GM23338 (cell line): ENCODE data around the gene SYCP2. TPM values are rescaled to one million over a fixed set of nuclear protein-coding genes. Genes with fewer than 3 reads are reported as not detected.

Experiments used
- ATAC-seq: fragments of 200-7000 bp; cut with Tn5 transposase; 3 replicates; pipeline ENCODE4 v1.9.1; 2020
- DNase-seq: peaks from one replicate; pipeline ENCODE4 v3.0.0-alpha.2; 2015; ENCODE audit warnings: low spot score
- H2AFZ ChIP-seq: fragments of 200-600 bp; sonication (generic); 2 replicates; pipeline ENCODE4 v1.8.0; 2016; ENCODE audit warnings: antibody characterized with exemption, mild to moderate bottlenecking, moderate library complexity
- H3F3A ChIP-seq: fragments of 200-600 bp; sonication (generic); replicated peaks from 2 replicates; pipeline ENCODE4 v1.8.0; 2017; ENCODE audit warnings: antibody characterized with exemption, mixed run types, low read depth
- H3K27ac ChIP-seq: fragments of 200-600 bp; sonication (generic); 2 replicates; pipeline ENCODE4 v1.6.1; 2016; ENCODE audit warnings: low read depth
- H3K27me3 ChIP-seq: fragments of 200-600 bp; sonication (generic); 2 replicates; pipeline ENCODE4 v1.8.0; 2016; ENCODE audit warnings: mild to moderate bottlenecking, mixed run types, moderate library complexity; ENCODE audit not compliant: insufficient read depth
- H3K36me3 ChIP-seq: fragments of 200-600 bp; sonication (generic); 2 replicates; pipeline ENCODE4 v1.8.0; 2016; ENCODE audit warnings: mild to moderate bottlenecking; ENCODE audit not compliant: insufficient read depth
- H3K4me1 ChIP-seq: fragments of 200-600 bp; sonication (generic); 2 replicates; pipeline ENCODE4 v1.8.0; 2016; ENCODE audit warnings: mild to moderate bottlenecking, moderate library complexity; ENCODE audit not compliant: insufficient read depth
- H3K4me2 ChIP-seq: fragments of 200-600 bp; sonication (generic); 2 replicates; pipeline ENCODE4 v1.7.1; 2017; ENCODE audit warnings: mixed run types
- H3K4me3 ChIP-seq: fragments of 200-600 bp; sonication (generic); 2 replicates; pipeline ENCODE4 v1.6.1; 2016; ENCODE audit warnings: mixed run types
- H3K79me2 ChIP-seq: fragments of 200-600 bp; sonication (generic); replicated peaks from 2 replicates; pipeline ENCODE4 v1.8.0; 2017; ENCODE audit warnings: mild to moderate bottlenecking; ENCODE audit not compliant: insufficient read depth
- H3K9me2 ChIP-seq: fragments of 200-600 bp; sonication (generic); 2 replicates; pipeline ENCODE4 v1.8.0; 2017; ENCODE audit not compliant: insufficient read depth
- H4K20me1 ChIP-seq: fragments of 200-600 bp; sonication (generic); replicated peaks from 2 replicates; pipeline ENCODE4 v1.8.0; 2017; ENCODE audit warnings: mild to moderate bottlenecking; ENCODE audit not compliant: insufficient read depth
- H3K27ac Mint-ChIP-seq: 2 replicates; pipeline ENCODE4 v1.8.0; 2020; ENCODE audit warnings: inconsistent platforms, mild to moderate bottlenecking, moderate library complexity, mixed read lengths
- H3K27me3 Mint-ChIP-seq: 3 replicates; pipeline ENCODE4 v1.8.0; 2022; ENCODE audit warnings: low read depth, mild to moderate bottlenecking, moderate library complexity, mixed read lengths, inconsistent platforms; ENCODE audit not compliant: insufficient read depth, poor library complexity
- H3K36me3 Mint-ChIP-seq: 3 replicates; pipeline ENCODE4 v1.8.0; 2021; ENCODE audit warnings: low read depth, mild to moderate bottlenecking, inconsistent platforms, moderate library complexity, mixed read lengths
- H3K4me1 Mint-ChIP-seq: 3 replicates; pipeline ENCODE4 v1.8.0; 2020; ENCODE audit warnings: mild to moderate bottlenecking, inconsistent platforms, mixed read lengths
- H3K4me3 Mint-ChIP-seq: 3 replicates; pipeline ENCODE4 v1.8.0; 2021; ENCODE audit warnings: moderate library complexity, mild to moderate bottlenecking, inconsistent platforms, mixed read lengths
- H3K9me3 Mint-ChIP-seq: 3 replicates; pipeline ENCODE4 v1.8.0; 2020; ENCODE audit warnings: moderate library complexity, mild to moderate bottlenecking, inconsistent platforms, mixed read lengths
- CREB1 ChIP-seq: fragments of 250-450 bp; sonication (Bioruptor Pico); IDR thresholded peaks from 2 replicates; pipeline ENCODE4 v1.5.0; 2020; ENCODE audit warnings: low read depth, mild to moderate bottlenecking, moderate library complexity
- EZH2 ChIP-seq: fragments of 200-600 bp; sonication (generic); IDR thresholded peaks from one replicate; pipeline ENCODE4 v1.8.0; 2017; ENCODE audit warnings: antibody characterized with exemption, mild to moderate bottlenecking, low read depth; ENCODE audit not compliant: unreplicated experiment
- EZH2phosphoT487 ChIP-seq: fragments of 200-600 bp; sonication (generic); IDR thresholded peaks from one replicate; pipeline ENCODE4 v1.8.1; 2018; ENCODE audit warnings: antibody characterized with exemption; ENCODE audit not compliant: unreplicated experiment
- JUNB ChIP-seq: IDR thresholded peaks from one replicate; pipeline ENCODE4 v1.6.1; 2016; ENCODE audit warnings: antibody characterized with exemption; ENCODE audit not compliant: unreplicated experiment
- NANOG ChIP-seq: IDR thresholded peaks from 2 replicates; pipeline ENCODE4 v1.6.1; 2016; ENCODE audit warnings: antibody characterized with exemption, borderline replicate concordance
- POLR2AphosphoS5 ChIP-seq: IDR thresholded peaks from 2 replicates; pipeline ENCODE4 v1.6.1; 2016; ENCODE audit warnings: antibody characterized with exemption, low read depth
- STAT1 ChIP-seq: IDR thresholded peaks from one replicate; pipeline ENCODE4 v1.6.1; 2016; ENCODE audit warnings: antibody characterized with exemption; ENCODE audit not compliant: unreplicated experiment
- ZNF114 ChIP-seq: fragments of 250-450 bp; sonication (Bioruptor Pico); IDR thresholded peaks from 2 replicates; pipeline ENCODE4 v1.5.0; 2020; ENCODE audit warnings: mild to moderate bottlenecking, moderate library complexity
- ZNF331 ChIP-seq: fragments of 250-450 bp; sonication (Bioruptor Pico); IDR thresholded peaks from 2 replicates; pipeline ENCODE4 v1.5.0; 2020; ENCODE audit warnings: low read depth, mild to moderate bottlenecking, moderate library complexity
- polyA plus RNA-seq: library from polyadenylated mRNA; unstranded; fragments of >200 nt; fragmentation: Nextera tagmentation; extraction: Ambion mirVana; gene quantifications from 2 replicates; pipeline ENCODE4 v1.2.1, GENCODE V29; 2016
- total RNA-seq: library from RNA; depleted of rRNA; stranded (reverse); fragments of >200 nt; shearing (Covaris generic); gene quantifications from 2 replicates; pipeline ENCODE4 v1.2.3, GENCODE V29; 2014
- TF ChIP-seq, protein P1 (sequence below): fragments of 250-450 bp; sonication (Bioruptor Pico); IDR thresholded peaks from 2 replicates; pipeline ENCODE4 v1.5.0; 2020; ENCODE audit warnings: mild to moderate bottlenecking, moderate library complexity
- TF ChIP-seq, protein P2 (sequence below), 2 experiments: fragments of 200-600 bp in 1 of 2; sonication (generic) in 1 of 2; conservative IDR thresholded peaks; 2 replicates each; pipeline versions ENCODE4 v1.5.1 to v1.6.1; 2016 to 2017; ENCODE audit warnings: antibody characterized with exemption in 2 of 2, low read depth in 2 of 2, mild to moderate bottlenecking in 2 of 2, moderate library complexity in 1 of 2
- TF ChIP-seq, protein P3 (sequence below): IDR thresholded peaks from one replicate; pipeline ENCODE4 v1.6.1; 2018; ENCODE audit warnings: antibody characterized with exemption; ENCODE audit not compliant: unreplicated experiment
- TF ChIP-seq, protein P4 (sequence below): IDR thresholded peaks from 2 replicates; pipeline ENCODE4 v1.6.1; 2016; ENCODE audit warnings: antibody characterized with exemption

SYCP2 gene
- total and polyA plus RNA-seq, 2 experiments from 2014 or later, result 0.50 to 2.1 TPM

DNA sequence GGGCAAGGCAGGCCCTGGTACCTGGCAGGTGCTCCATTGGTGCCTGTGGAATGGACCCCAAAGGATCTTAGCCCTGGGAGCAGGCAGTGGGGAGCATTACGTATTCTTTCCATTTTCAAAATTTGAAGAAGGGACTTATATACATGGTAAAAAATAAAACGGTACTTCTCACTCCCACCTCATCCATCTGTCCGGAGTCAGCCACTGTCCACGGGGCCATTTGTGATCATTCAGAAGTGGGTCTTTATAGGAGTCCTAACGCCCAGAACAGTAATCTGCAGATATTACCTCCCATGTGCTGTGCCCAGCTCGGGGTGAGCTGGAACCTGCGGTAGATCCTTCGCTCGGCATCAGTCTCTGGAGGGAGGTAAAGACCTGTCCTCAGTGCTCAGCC lies 110.4 kb downstream of the SYCP2 start:
- Histone ChIP-seq H3K4me2 (no peak overlapping the region), H3K4me1 (no peaks in the 10 kb centered on the region), H3K27me3 (no peaks in the 10 kb centered on the region), H3K9me2 (no peaks in the 10 kb centered on the region), H3K36me3 (no peaks in the 10 kb centered on the region), H3F3A (no peaks in the 10 kb centered on the region), H4K20me1 (no peaks in the 10 kb centered on the region), H2AFZ (no peak overlapping the region; the same call in 1 of the 2 replicates), H3K27ac (no peak overlapping the region), H3K4me3 (no peak overlapping the region), H3K79me2 (no peaks in the 10 kb centered on the region)
- Mint-ChIP-seq H3K9me3 (no peaks in the 10 kb centered on the region; the same call in 2 of the 3 replicates), H3K4me1 (peaks cover 16% of the 10 kb centered on the region), H3K27ac (no peak overlapping the region), H3K36me3 (no peaks in the 10 kb centered on the region), H3K27me3 (peaks cover 19% of the 10 kb centered on the region), H3K4me3 (no peak overlapping the region)
- TF ChIP-seq STAT1, result no peak
- TF ChIP-seq JUNB, result no peak
- no peak for TF ChIP-seq CREB1 (CRISPR knock-in tag)
- TF ChIP-seq, protein P1, sequence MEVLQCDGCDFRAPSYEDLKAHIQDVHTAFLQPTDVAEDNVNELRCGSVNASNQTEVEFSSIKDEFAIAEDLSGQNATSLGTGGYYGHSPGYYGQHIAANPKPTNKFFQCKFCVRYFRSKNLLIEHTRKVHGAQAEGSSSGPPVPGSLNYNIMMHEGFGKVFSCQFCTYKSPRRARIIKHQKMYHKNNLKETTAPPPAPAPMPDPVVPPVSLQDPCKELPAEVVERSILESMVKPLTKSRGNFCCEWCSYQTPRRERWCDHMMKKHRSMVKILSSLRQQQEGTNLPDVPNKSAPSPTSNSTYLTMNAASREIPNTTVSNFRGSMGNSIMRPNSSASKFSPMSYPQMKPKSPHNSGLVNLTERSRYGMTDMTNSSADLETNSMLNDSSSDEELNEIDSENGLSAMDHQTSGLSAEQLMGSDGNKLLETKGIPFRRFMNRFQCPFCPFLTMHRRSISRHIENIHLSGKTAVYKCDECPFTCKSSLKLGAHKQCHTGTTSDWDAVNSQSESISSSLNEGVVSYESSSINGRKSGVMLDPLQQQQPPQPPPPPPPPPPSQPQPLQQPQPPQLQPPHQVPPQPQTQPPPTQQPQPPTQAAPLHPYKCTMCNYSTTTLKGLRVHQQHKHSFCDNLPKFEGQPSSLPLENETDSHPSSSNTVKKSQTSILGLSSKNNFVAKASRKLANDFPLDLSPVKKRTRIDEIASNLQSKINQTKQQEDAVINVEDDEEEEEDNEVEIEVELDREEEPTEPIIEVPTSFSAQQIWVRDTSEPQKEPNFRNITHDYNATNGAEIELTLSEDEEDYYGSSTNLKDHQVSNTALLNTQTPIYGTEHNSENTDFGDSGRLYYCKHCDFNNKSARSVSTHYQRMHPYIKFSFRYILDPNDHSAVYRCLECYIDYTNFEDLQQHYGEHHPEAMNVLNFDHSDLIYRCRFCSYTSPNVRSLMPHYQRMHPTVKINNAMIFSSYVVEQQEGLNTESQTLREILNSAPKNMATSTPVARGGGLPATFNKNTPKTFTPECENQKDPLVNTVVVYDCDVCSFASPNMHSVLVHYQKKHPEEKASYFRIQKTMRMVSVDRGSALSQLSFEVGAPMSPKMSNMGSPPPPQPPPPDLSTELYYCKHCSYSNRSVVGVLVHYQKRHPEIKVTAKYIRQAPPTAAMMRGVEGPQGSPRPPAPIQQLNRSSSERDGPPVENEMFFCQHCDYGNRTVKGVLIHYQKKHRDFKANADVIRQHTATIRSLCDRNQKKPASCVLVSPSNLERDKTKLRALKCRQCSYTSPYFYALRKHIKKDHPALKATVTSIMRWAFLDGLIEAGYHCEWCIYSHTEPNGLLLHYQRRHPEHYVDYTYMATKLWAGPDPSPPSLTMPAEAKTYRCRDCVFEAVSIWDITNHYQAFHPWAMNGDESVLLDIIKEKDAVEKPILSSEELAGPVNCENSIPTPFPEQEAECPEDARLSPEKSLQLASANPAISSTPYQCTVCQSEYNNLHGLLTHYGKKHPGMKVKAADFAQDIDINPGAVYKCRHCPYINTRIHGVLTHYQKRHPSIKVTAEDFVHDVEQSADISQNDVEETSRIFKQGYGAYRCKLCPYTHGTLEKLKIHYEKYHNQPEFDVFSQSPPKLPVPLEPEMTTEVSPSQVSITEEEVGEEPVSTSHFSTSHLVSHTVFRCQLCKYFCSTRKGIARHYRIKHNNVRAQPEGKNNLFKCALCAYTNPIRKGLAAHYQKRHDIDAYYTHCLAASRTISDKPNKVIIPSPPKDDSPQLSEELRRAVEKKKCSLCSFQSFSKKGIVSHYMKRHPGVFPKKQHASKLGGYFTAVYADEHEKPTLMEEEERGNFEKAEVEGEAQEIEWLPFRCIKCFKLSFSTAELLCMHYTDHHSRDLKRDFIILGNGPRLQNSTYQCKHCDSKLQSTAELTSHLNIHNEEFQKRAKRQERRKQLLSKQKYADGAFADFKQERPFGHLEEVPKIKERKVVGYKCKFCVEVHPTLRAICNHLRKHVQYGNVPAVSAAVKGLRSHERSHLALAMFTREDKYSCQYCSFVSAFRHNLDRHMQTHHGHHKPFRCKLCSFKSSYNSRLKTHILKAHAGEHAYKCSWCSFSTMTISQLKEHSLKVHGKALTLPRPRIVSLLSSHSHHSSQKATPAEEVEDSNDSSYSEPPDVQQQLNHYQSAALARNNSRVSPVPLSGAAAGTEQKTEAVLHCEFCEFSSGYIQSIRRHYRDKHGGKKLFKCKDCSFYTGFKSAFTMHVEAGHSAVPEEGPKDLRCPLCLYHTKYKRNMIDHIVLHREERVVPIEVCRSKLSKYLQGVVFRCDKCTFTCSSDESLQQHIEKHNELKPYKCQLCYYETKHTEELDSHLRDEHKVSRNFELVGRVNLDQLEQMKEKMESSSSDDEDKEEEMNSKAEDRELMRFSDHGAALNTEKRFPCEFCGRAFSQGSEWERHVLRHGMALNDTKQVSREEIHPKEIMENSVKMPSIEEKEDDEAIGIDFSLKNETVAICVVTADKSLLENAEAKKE (CRISPR knock-in tag), result no peak
- TF ChIP-seq EZH2phosphoT487, result no peak
- TF ChIP-seq, protein P2, sequence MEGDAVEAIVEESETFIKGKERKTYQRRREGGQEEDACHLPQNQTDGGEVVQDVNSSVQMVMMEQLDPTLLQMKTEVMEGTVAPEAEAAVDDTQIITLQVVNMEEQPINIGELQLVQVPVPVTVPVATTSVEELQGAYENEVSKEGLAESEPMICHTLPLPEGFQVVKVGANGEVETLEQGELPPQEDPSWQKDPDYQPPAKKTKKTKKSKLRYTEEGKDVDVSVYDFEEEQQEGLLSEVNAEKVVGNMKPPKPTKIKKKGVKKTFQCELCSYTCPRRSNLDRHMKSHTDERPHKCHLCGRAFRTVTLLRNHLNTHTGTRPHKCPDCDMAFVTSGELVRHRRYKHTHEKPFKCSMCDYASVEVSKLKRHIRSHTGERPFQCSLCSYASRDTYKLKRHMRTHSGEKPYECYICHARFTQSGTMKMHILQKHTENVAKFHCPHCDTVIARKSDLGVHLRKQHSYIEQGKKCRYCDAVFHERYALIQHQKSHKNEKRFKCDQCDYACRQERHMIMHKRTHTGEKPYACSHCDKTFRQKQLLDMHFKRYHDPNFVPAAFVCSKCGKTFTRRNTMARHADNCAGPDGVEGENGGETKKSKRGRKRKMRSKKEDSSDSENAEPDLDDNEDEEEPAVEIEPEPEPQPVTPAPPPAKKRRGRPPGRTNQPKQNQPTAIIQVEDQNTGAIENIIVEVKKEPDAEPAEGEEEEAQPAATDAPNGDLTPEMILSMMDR (conservative IDR thresholded peaks at IDR 0.05; ENCODE audit: low read depth in 2 of 2), result no peak
- no peak for TF ChIP-seq NANOG
- no peak for TF ChIP-seq POLR2AphosphoS5
- no peak for TF ChIP-seq EZH2
- no peak for TF ChIP-seq ZNF114 (CRISPR knock-in tag)
- TF ChIP-seq, protein P3, sequence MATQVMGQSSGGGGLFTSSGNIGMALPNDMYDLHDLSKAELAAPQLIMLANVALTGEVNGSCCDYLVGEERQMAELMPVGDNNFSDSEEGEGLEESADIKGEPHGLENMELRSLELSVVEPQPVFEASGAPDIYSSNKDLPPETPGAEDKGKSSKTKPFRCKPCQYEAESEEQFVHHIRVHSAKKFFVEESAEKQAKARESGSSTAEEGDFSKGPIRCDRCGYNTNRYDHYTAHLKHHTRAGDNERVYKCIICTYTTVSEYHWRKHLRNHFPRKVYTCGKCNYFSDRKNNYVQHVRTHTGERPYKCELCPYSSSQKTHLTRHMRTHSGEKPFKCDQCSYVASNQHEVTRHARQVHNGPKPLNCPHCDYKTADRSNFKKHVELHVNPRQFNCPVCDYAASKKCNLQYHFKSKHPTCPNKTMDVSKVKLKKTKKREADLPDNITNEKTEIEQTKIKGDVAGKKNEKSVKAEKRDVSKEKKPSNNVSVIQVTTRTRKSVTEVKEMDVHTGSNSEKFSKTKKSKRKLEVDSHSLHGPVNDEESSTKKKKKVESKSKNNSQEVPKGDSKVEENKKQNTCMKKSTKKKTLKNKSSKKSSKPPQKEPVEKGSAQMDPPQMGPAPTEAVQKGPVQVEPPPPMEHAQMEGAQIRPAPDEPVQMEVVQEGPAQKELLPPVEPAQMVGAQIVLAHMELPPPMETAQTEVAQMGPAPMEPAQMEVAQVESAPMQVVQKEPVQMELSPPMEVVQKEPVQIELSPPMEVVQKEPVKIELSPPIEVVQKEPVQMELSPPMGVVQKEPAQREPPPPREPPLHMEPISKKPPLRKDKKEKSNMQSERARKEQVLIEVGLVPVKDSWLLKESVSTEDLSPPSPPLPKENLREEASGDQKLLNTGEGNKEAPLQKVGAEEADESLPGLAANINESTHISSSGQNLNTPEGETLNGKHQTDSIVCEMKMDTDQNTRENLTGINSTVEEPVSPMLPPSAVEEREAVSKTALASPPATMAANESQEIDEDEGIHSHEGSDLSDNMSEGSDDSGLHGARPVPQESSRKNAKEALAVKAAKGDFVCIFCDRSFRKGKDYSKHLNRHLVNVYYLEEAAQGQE, result no peak
- TF ChIP-seq, protein P4, sequence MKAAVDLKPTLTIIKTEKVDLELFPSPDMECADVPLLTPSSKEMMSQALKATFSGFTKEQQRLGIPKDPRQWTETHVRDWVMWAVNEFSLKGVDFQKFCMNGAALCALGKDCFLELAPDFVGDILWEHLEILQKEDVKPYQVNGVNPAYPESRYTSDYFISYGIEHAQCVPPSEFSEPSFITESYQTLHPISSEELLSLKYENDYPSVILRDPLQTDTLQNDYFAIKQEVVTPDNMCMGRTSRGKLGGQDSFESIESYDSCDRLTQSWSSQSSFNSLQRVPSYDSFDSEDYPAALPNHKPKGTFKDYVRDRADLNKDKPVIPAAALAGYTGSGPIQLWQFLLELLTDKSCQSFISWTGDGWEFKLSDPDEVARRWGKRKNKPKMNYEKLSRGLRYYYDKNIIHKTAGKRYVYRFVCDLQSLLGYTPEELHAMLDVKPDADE, result no peak
- no peak for TF ChIP-seq ZNF331 (CRISPR knock-in tag)
- ATAC-seq (no peak), DNase-seq (no peak)
